HepG2 (cell line): Measurements from ENCODE around the gene TBC1D1. TPM values are rescaled to one million over a fixed set of nuclear protein-coding genes. Genes with fewer than 3 reads are reported as not detected.

Source experiments
- ATF7 ChIP-seq, 2 experiments: fragments of 450-650 bp in 1 of 2; sonication (generic) in 1 of 2; formaldehyde crosslinking in 1 of 2; IDR thresholded peaks; 2 replicates each; pipeline versions ENCODE4 v1.4.0 to v1.6.1; 2016 to 2020; ENCODE audit warnings: antibody characterized with exemption in 1 of 2, mild to moderate bottlenecking in 1 of 2, missing genetic modification reagents in 1 of 2
- BHLHE40 ChIP-seq: IDR thresholded peaks from 2 replicates; pipeline ENCODE4 v1.6.1; 2011; ENCODE audit warnings: low read length, improper control_type of control experiment
- CHD2 ChIP-seq: IDR thresholded peaks from 2 replicates; pipeline ENCODE4 v1.6.1; 2011; ENCODE audit warnings: low read depth, low read length, improper control_type of control experiment
- FOXA3 ChIP-seq: IDR thresholded peaks from 2 replicates; pipeline ENCODE4 v1.6.1; 2016; ENCODE audit warnings: missing genetic modification reagents, missing compliant biosample characterization
- FOXK1 ChIP-seq: sonication (generic); formaldehyde crosslinking; IDR thresholded peaks from 2 replicates; pipeline ENCODE4 v1.4.0; 2020; ENCODE audit warnings: low read depth, missing genetic modification reagents, borderline replicate concordance
- FOXP1 ChIP-seq, 2 experiments: fragments of 450-650 bp in 1 of 2; IDR thresholded peaks; 2 replicates each; pipeline ENCODE4 v1.6.1; 2017 to 2018; ENCODE audit warnings: antibody characterized with exemption in 1 of 2
- HNF4G ChIP-seq, 2 experiments: sonication (generic) in 1 of 2; formaldehyde crosslinking in 1 of 2; IDR thresholded peaks; 2 replicates each; pipeline versions ENCODE4 v1.4.0 to v1.6.1; 2011 to 2020; ENCODE audit warnings: borderline replicate concordance in 2 of 2, low read depth in 2 of 2, mild to moderate bottlenecking in 2 of 2, low read length in 1 of 2, missing genetic modification reagents in 1 of 2, moderate library complexity in 1 of 2
- JUN ChIP-seq: sonication (generic); formaldehyde crosslinking; IDR thresholded peaks from 2 replicates; pipeline ENCODE4 v1.4.0; 2020; ENCODE audit warnings: mild to moderate bottlenecking, missing genetic modification reagents
- MEIS1 ChIP-seq: sonication (generic); formaldehyde crosslinking; IDR thresholded peaks from 2 replicates; pipeline ENCODE4 v1.9.0; 2021; ENCODE audit warnings: mild to moderate bottlenecking, missing genetic modification reagents, moderate library complexity, borderline replicate concordance
- MTA3 ChIP-seq: sonication (generic); formaldehyde crosslinking; IDR thresholded peaks from 2 replicates; pipeline ENCODE4 v1.4.0; 2020; ENCODE audit warnings: missing genetic modification reagents
- NFKBIZ ChIP-seq: IDR thresholded peaks from 2 replicates; pipeline ENCODE4 v1.6.1; 2018; ENCODE audit warnings: missing genetic modification reagents, missing compliant biosample characterization
- SIX4 ChIP-seq: sonication (generic); formaldehyde crosslinking; IDR thresholded peaks from 2 replicates; pipeline ENCODE4 v1.4.0; 2020; ENCODE audit warnings: missing genetic modification reagents
- SOX6 ChIP-seq, 2 experiments: fragments of 450-650 bp in 1 of 2; sonication (generic) in 1 of 2; formaldehyde crosslinking in 1 of 2; IDR thresholded peaks; 2 replicates each; pipeline versions ENCODE4 v1.4.0 to v1.6.1; 2017 to 2020; ENCODE audit warnings: antibody characterized with exemption in 1 of 2, mild to moderate bottlenecking in 1 of 2, missing genetic modification reagents in 1 of 2
- TBX2 ChIP-seq: sonication (generic); formaldehyde crosslinking; IDR thresholded peaks from 2 replicates; pipeline ENCODE4 v1.5.0; 2020; ENCODE audit warnings: missing genetic modification reagents, mild to moderate bottlenecking, borderline replicate concordance
- ZBTB10 ChIP-seq: sonication (generic); formaldehyde crosslinking; IDR thresholded peaks from 2 replicates; pipeline ENCODE4 v1.4.0; 2020; ENCODE audit warnings: missing genetic modification reagents, borderline replicate concordance
- ZBTB14 ChIP-seq: sonication (generic); formaldehyde crosslinking; IDR thresholded peaks from 2 replicates; pipeline ENCODE4 v1.4.0; 2020; ENCODE audit warnings: missing genetic modification reagents
- ZBTB33 ChIP-seq: sonication (generic); formaldehyde crosslinking; IDR thresholded peaks from 2 replicates; pipeline ENCODE4 v1.4.0; 2020; ENCODE audit warnings: missing genetic modification reagents
- ZNF205 ChIP-seq: IDR thresholded peaks from 2 replicates; pipeline ENCODE4 v1.6.1; 2018; ENCODE audit warnings: missing biosample characterization, missing genetic modification reagents
- ZNF264 ChIP-seq: sonication (generic); formaldehyde crosslinking; IDR thresholded peaks from 2 replicates; pipeline ENCODE4 v1.4.0; 2020; ENCODE audit warnings: missing genetic modification reagents
- ZNF317 ChIP-seq: sonication (generic); formaldehyde crosslinking; IDR thresholded peaks from 2 replicates; pipeline ENCODE4 v1.5.0; 2020; ENCODE audit warnings: mild to moderate bottlenecking, missing genetic modification reagents
- ZNF343 ChIP-seq: sonication (generic); formaldehyde crosslinking; IDR thresholded peaks from 2 replicates; pipeline ENCODE4 v1.4.0; 2020; ENCODE audit warnings: mild to moderate bottlenecking, missing genetic modification reagents
- ZNF772 ChIP-seq: sonication (generic); formaldehyde crosslinking; IDR thresholded peaks from 2 replicates; pipeline ENCODE4 v1.5.0; 2020; ENCODE audit warnings: mild to moderate bottlenecking, missing genetic modification reagents
- ZNF891 ChIP-seq: sonication (generic); formaldehyde crosslinking; IDR thresholded peaks from 2 replicates; pipeline ENCODE4 v1.5.0; 2020; ENCODE audit warnings: mild to moderate bottlenecking, missing genetic modification reagents
- ZSCAN9 ChIP-seq: IDR thresholded peaks from 2 replicates; pipeline ENCODE4 v1.6.1; 2016; ENCODE audit warnings: borderline replicate concordance
- polyA plus RNA-seq, 8 experiments: library from polyadenylated mRNA; depleted of rRNA in 3 of 8; stranded (reverse) in 7 of 8; unstranded in 1 of 8; fragments of >200 nt; fragmentation: Illumina TruSeq in 4 of 8; extraction: Trizol in 4 of 8; gene quantifications; 2 replicates each; pipeline versions ENCODE4 v1.2.1 to v1.2.3, GENCODE V29; 2011 to 2016; ENCODE audit warnings: low read depth in 4 of 8, missing spikeins in 1 of 8, mixed read lengths in 1 of 8; ENCODE audit not compliant: insufficient read depth in 1 of 8
- total RNA-seq, 5 experiments: library from RNA; depleted of rRNA; stranded (reverse); fragments of >200 nt; fragmentation: Illumina TruSeq; extraction: Trizol; gene quantifications; 2 replicates each; pipeline ENCODE4 v1.2.3, GENCODE V29; 2016; ENCODE audit warnings: low read depth in 1 of 5

Gene TBC1D1
- total and polyA plus RNA-seq, 2 of the 13 experiments (the other 11 are each of a cell fraction or from before 2014, with no cell fraction given), result 37.3 to 62.8 TPM

GRCh38 chr4:38071801-38072431, 181.0 kb downstream of the TBC1D1 start (continued):
- no peak for TF ChIP-seq SOX6 (IDR thresholded peaks at IDR 0.05)
- peak; percentile 93 for TF ChIP-seq SOX6 (CRISPR knock-in tag; IDR thresholded peaks at IDR 0.05)
- no peak for TF ChIP-seq CHD2
- TF ChIP-seq ZNF317 (CRISPR knock-in tag), result peak; percentile 59; the same call in 1 of the 2 replicates
- TF ChIP-seq ZBTB33, result 0 out of 2 replicates have a peak, but pooled peaks have one; percentile 24
- 0 out of 2 replicates have a peak, but pooled peaks have one; percentile 27 for TF ChIP-seq ZNF772 (CRISPR knock-in tag)
- 0 out of 2 replicates have a peak, but pooled peaks have one; percentile 40 for TF ChIP-seq JUN (CRISPR knock-in tag)
- no peak for TF ChIP-seq BHLHE40
- TF ChIP-seq FOXP1 (IDR thresholded peaks at IDR 0.05), result no peak
- TF ChIP-seq FOXP1 (CRISPR knock-in tag; IDR thresholded peaks at IDR 0.05), result peak; percentile 70
- TF ChIP-seq ZBTB14 (CRISPR knock-in tag), result no peak
- TF ChIP-seq FOXK1 (CRISPR knock-in tag), result peak; percentile 61; the same call in 1 of the 2 replicates
- TF ChIP-seq MEIS1, result peak; percentile 83; the same call in 1 of the 2 replicates
- 0 out of 2 replicates have a peak, but pooled peaks have one; percentile 39 for TF ChIP-seq ZNF205 (CRISPR knock-in tag)
- peak; percentile 72; the same call in 1 of the 2 replicates for TF ChIP-seq ZSCAN9 (CRISPR knock-in tag)
- no peak for TF ChIP-seq ZBTB10
- peak; percentile 66; the same call in 1 of the 2 replicates for TF ChIP-seq HNF4G (IDR thresholded peaks at IDR 0.05; ENCODE audit: borderline replicate concordance, low read depth, low read length)
- 0 out of 2 replicates have a peak, but pooled peaks have one; percentile 60 for TF ChIP-seq HNF4G (CRISPR knock-in tag; IDR thresholded peaks at IDR 0.05; ENCODE audit: borderline replicate concordance, low read depth)
- peak; percentile 50; the same call in 1 of the 2 replicates for TF ChIP-seq ZNF891
- peak; percentile 80 for TF ChIP-seq FOXA3 (CRISPR knock-in tag)
- peak; percentile 89 for TF ChIP-seq TBX2 (CRISPR knock-in tag)
- 0 out of 2 replicates have a peak, but pooled peaks have one; percentile 29 for TF ChIP-seq SIX4
- TF ChIP-seq NFKBIZ (CRISPR knock-in tag), result 0 out of 2 replicates have a peak, but pooled peaks have one; percentile 55
- no peak for TF ChIP-seq MTA3 (CRISPR knock-in tag)
- TF ChIP-seq ZNF264, result peak; percentile 67; the same call in 1 of the 2 replicates
- 0 out of 2 replicates have a peak, but pooled peaks have one; percentile 20 for TF ChIP-seq ZNF343 (CRISPR knock-in tag)
- TF ChIP-seq ATF7 (IDR thresholded peaks at IDR 0.05), result peak; percentile 31
- TF ChIP-seq ATF7 (CRISPR knock-in tag; IDR thresholded peaks at IDR 0.05), result peak; percentile 65; the same call in 1 of the 2 replicates
